Measurements from ENCODE around the gene TBCD.

GRCh38 chr17:82948957-82949356, 197.1 kb downstream of the TBCD start:
- TF ChIP-seq EZH2 (IDR thresholded peaks at IDR 0.05) (no peak), POLR2AphosphoS5 (IDR thresholded peaks at IDR 0.05; ENCODE audit: borderline replicate concordance, low read depth, low read length) (no peak)
